ENCODE measurements around the gene RIC1.
"Not testable (repeated sequence)": the region's sequence is repeated elsewhere in the genome, so short reads cannot be mapped to it uniquely, and the experiment has no call there.

The RIC1 gene

GRCh38 chr9:5626727-5627634, 1.9 kb upstream of the RIC1 start:
- no peak for DNase-seq

GRCh38 chr9:5627686-5628085, 1.2 kb upstream of the RIC1 start:
- DNase-seq: not testable (repeated sequence)

GRCh38 chr9:5628183-5628529, 751 bp upstream of the RIC1 start:
- DNase-seq: no peak

GRCh38 chr9:5629312-5630080, 589 bp downstream of the RIC1 start:
- no peak for DNase-seq

- peak; percentile 21 for DNase-seq
These were observed 1.2 kb downstream of the RIC1 start for GRCh38 chr9:5630081-5630507.

GRCh38 chr9:5631026-5631425, 2.1 kb downstream of the RIC1 start:
- no peak for DNase-seq

- no peak for DNase-seq
These were observed 3.6 kb downstream of the RIC1 start for GRCh38 chr9:5632540-5632939.

GRCh38 chr9:5633243-5633642, 4.3 kb downstream of the RIC1 start:
- no peak for DNase-seq

- no peak for DNase-seq
These were observed 6.5 kb downstream of the RIC1 start for GRCh38 chr9:5635390-5635789.

GRCh38 chr9:5639816-5640215, 10.9 kb downstream of the RIC1 start:
- DNase-seq: no peak

- DNase-seq: no peak
These were observed 13.3 kb downstream of the RIC1 start for GRCh38 chr9:5642170-5642569.

- no peak for DNase-seq
These were observed 14.2 kb downstream of the RIC1 start for GRCh38 chr9:5643005-5643624.

GRCh38 chr9:5644501-5644900, 15.6 kb downstream of the RIC1 start:
- no peak for DNase-seq

GRCh38 chr9:5646116-5646515, 17.2 kb downstream of the RIC1 start:
- no peak for DNase-seq

GRCh38 chr9:5650356-5651105, 21.6 kb downstream of the RIC1 start:
- DNase-seq: no peak

- DNase-seq: no peak
These were observed 22.3 kb downstream of the RIC1 start for GRCh38 chr9:5651246-5651645.

GRCh38 chr9:5652821-5653220, 23.9 kb downstream of the RIC1 start:
- DNase-seq: no peak

- not testable (repeated sequence) for DNase-seq
These were observed 33.9 kb downstream of the RIC1 start for GRCh38 chr9:5662804-5663203.

- no peak for DNase-seq
These were observed 36.2 kb downstream of the RIC1 start for GRCh38 chr9:5665059-5665458.

- no peak for DNase-seq
These were observed 38.5 kb downstream of the RIC1 start for GRCh38 chr9:5667391-5667790.

- no peak for DNase-seq
These were observed 41.2 kb downstream of the RIC1 start for GRCh38 chr9:5670079-5670478.

- no peak for DNase-seq
These were observed 42.9 kb downstream of the RIC1 start for GRCh38 chr9:5671711-5672353.

Measured in NCI-H748 treated with DMSO at 0.1 percent for 48 hours (cell line).